Activated CD8-positive, alpha-beta T cell treated with anti-CD3 and anti-CD28 coated beads for 36 hours (primary cell): ENCODE results near the gene PERCC1. TPM values are rescaled to one million over a fixed set of nuclear protein-coding genes. Genes with fewer than 3 reads are reported as not detected.

Experiments
- ATAC-seq: fragments of 200-7000 bp; cut with Tn5 transposase; one replicate; pipeline ENCODE4 v1.10.0; 2021; ENCODE audit warnings: mild to moderate bottlenecking, moderate library complexity
- CTCF ChIA-PET: fragments of 350-600 bp; sonication (Branson Sonifier 250); formaldehyde crosslinking; loops from one replicate; lab custom pipeline; 2021; ENCODE audit warnings: antibody characterized with exemption; lab: Charles Lee
- POLR2A ChIA-PET: fragments of 350-600 bp; sonication (Branson Sonifier 250); formaldehyde crosslinking; loops from one replicate; lab custom pipeline; 2021; ENCODE audit warnings: antibody characterized with exemption; lab: Charles Lee
- DNase-seq: peaks from one replicate; pipeline ENCODE4 v3.0.0-alpha.2; 2020
- H3K27ac Mint-ChIP-seq: one replicate; pipeline ENCODE4 v1.8.0; 2021; ENCODE audit warnings: mild to moderate bottlenecking, mixed read lengths
- H3K27me3 Mint-ChIP-seq: one replicate; pipeline ENCODE4 v1.8.0; 2021; ENCODE audit warnings: mixed read lengths
- H3K36me3 Mint-ChIP-seq: one replicate; pipeline ENCODE4 v1.8.0; 2021; ENCODE audit warnings: low read depth, mixed read lengths
- H3K4me1 Mint-ChIP-seq: one replicate; pipeline ENCODE4 v1.8.0; 2021; ENCODE audit warnings: low read depth, mixed read lengths
- H3K4me3 Mint-ChIP-seq: one replicate; pipeline ENCODE4 v1.8.0; 2021; ENCODE audit warnings: mild to moderate bottlenecking, moderate library complexity, mixed read lengths
- H3K9me3 Mint-ChIP-seq: one replicate; pipeline ENCODE4 v1.8.0; 2021; ENCODE audit warnings: mixed read lengths
- intact Hi-C: fragments of 100-400 bp; cut with micrococcal nuclease; formaldehyde crosslinking; loops from one replicate; pipeline ENCODE4 v1.10.0; 2022
- total RNA-seq, 2 experiments: library from RNA; stranded (reverse); gene quantifications; one replicate each; pipeline ENCODE4 v1.2.3, GENCODE V29; 2021
- TF ChIP-seq, protein P1 (sequence below): fragments of 200-600 bp; IDR thresholded peaks from one replicate; pipeline ENCODE4 v1.8.0; 2022; ENCODE audit warnings: antibody characterized with exemption, mild to moderate bottlenecking

PERCC1 gene
- total RNA-seq, 2 experiments from 2014 or later, result 0.29 TPM; not detected in 1

GRCh38 chr16:1408171-1408837 lies 22.6 kb upstream of the PERCC1 start:
- H3K36me3 Mint-ChIP-seq, result no peaks in the 10 kb centered on the region
- CTCF ChIA-PET, result interaction anchor here (1.2 to 1.8 kb wide), 3 partner anchors 43 to 48 kb away, joined by 3 to 6 read pairs (median 5); no protein-coding TSS in a partner anchor

GRCh38 chr16:1412847-1413246 lies 18.0 kb upstream of the PERCC1 start:
- no peak for ATAC-seq
- DNase-seq, result no peak
- Mint-ChIP-seq H3K27me3 (no peaks in the 10 kb centered on the region), H3K27ac (no peak overlapping the region), H3K4me3 (peak overlapping the region; percentile 29), H3K36me3 (peaks cover 3% of the 10 kb centered on the region), H3K9me3 (no peaks in the 10 kb centered on the region), H3K4me1 (peaks cover 22% of the 10 kb centered on the region)
- ChIA-PET POLR2A (interaction anchor here (2.4 kb wide), 1 partner anchor 8 kb away, joined by 7 read pairs; the partner anchor contains the start of gene UQCC4), CTCF (interaction anchor here (0.9 to 1.5 kb wide), 4 partner anchors 47 to 112 kb away, joined by 3 to 6 read pairs (median 3); no protein-coding TSS in a partner anchor)
- intact Hi-C loops, result no loop called here
- TF ChIP-seq, protein P1, sequence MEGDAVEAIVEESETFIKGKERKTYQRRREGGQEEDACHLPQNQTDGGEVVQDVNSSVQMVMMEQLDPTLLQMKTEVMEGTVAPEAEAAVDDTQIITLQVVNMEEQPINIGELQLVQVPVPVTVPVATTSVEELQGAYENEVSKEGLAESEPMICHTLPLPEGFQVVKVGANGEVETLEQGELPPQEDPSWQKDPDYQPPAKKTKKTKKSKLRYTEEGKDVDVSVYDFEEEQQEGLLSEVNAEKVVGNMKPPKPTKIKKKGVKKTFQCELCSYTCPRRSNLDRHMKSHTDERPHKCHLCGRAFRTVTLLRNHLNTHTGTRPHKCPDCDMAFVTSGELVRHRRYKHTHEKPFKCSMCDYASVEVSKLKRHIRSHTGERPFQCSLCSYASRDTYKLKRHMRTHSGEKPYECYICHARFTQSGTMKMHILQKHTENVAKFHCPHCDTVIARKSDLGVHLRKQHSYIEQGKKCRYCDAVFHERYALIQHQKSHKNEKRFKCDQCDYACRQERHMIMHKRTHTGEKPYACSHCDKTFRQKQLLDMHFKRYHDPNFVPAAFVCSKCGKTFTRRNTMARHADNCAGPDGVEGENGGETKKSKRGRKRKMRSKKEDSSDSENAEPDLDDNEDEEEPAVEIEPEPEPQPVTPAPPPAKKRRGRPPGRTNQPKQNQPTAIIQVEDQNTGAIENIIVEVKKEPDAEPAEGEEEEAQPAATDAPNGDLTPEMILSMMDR, result no peak

More at GRCh38 chr16:1408171-1408837, 22.6 kb upstream of the PERCC1 start:
- TF ChIP-seq, protein P1, result no peak
- ATAC-seq, result peak; percentile 96
- DNase-seq, result peak; percentile 95
- Mint-ChIP-seq H3K27ac (no peak overlapping the region), H3K4me1 (peaks cover 15% of the 10 kb centered on the region), H3K27me3 (no peaks in the 10 kb centered on the region), H3K9me3 (no peaks in the 10 kb centered on the region), H3K4me3 (peak overlapping the region; percentile 73)
- POLR2A ChIA-PET, result interaction anchor here (0.7 to 1.8 kb wide), 4 partner anchors 13 to 242 kb away, joined by 3 to 8 read pairs (median 4); partner anchors contain the start of genes UBE2I and UQCC4
- intact Hi-C loops, result no loop called here

GRCh38 chr16:1413684-1414531 lies 17.0 kb upstream of the PERCC1 start:
- CTCF ChIA-PET, result interaction anchor here (1.3 to 1.5 kb wide), 2 partner anchors 34 to 50 kb away, joined by 3 to 6 read pairs; no protein-coding TSS in a partner anchor
- ATAC-seq, result peak; percentile 70
- Mint-ChIP-seq H3K27me3 (no peaks in the 10 kb centered on the region), H3K36me3 (peaks cover 7% of the 10 kb centered on the region), H3K9me3 (no peaks in the 10 kb centered on the region), H3K27ac (peak overlapping the region; percentile 85), H3K4me1 (peaks cover 29% of the 10 kb centered on the region), H3K4me3 (peak overlapping the region; percentile 83)
- intact Hi-C loops, result no loop called here
- POLR2A ChIA-PET, result no interaction called here
- DNase-seq, result peak; percentile 81
- TF ChIP-seq, protein P1, result peak; percentile 93

DNA sequence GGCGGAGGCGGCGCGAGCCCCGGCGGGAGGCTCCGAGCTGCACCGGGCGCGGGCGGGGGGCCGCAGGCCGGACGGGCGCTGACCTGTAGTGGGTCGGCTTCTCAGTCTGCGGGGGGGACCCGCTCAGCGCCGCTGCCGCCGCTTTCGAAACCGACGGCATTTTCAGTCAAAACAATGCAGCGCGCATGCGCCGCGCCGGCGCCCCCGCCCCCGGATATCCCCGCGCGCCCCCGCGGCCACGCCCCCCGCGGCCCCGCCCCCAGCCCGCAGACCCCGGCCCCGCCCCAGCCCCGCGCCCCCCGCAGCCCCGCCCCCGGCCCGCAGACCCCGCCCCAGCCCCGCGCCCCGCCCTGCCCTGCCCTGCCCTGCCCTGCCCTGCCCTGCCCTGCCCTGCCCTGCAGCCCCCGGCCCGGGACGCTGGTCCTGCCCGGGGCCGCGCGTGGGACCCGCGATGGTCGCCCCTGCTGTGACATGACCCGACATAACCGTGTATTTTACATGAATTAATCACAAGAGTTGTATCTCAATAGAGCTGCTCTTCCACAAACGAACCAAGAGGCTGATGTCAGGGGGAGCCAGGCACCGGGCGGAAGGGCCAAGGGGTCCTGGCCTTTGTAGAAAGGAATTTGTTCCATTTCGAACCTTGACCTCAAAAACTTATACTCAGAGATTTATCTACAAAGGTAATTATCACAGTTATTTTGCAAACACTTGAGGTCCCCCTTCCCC lies 16.2 kb upstream of the PERCC1 start, which contains the start of gene UNKL:
Gene UNKL, minus strand, starts transcription at position 173 of the 729 bp plus-strand sequence. Its CDS starts 13 bp downstream, at position 160.
- H3K27me3 Mint-ChIP-seq, result no peaks in the 10 kb centered on the region
- peaks cover 28% of the 10 kb centered on the region for H3K4me1 Mint-ChIP-seq
- peak within 1 kb of the TSS; percentile 85 for H3K27ac Mint-ChIP-seq
- peak; percentile 60 for ATAC-seq
- peak; percentile 82 for DNase-seq
- CTCF ChIA-PET, result interaction anchor here (1.3 kb wide), 1 partner anchor 35 kb away, joined by 3 read pairs; no protein-coding TSS in a partner anchor
- no peaks in the 10 kb centered on the region for H3K9me3 Mint-ChIP-seq
- intact Hi-C loops, result no loop called here
- POLR2A ChIA-PET, result interaction anchor here (0.8 kb wide), 1 partner anchor 35 kb away, joined by 4 read pairs; no protein-coding TSS in a partner anchor
- peak within 1 kb of the TSS; percentile 83 for H3K4me3 Mint-ChIP-seq
- H3K36me3 Mint-ChIP-seq, result peaks cover 10% of the 10 kb centered on the region
- TF ChIP-seq, protein P1, result no peak
